Measurements from ENCODE around the gene DUSP19. TPM values are rescaled to one million over a fixed set of nuclear protein-coding genes. Genes with fewer than 3 reads are reported as not detected.

Gene DUSP19
- total RNA-seq, 1 experiment from 2014 or later, result 1.8 TPM

DNA sequence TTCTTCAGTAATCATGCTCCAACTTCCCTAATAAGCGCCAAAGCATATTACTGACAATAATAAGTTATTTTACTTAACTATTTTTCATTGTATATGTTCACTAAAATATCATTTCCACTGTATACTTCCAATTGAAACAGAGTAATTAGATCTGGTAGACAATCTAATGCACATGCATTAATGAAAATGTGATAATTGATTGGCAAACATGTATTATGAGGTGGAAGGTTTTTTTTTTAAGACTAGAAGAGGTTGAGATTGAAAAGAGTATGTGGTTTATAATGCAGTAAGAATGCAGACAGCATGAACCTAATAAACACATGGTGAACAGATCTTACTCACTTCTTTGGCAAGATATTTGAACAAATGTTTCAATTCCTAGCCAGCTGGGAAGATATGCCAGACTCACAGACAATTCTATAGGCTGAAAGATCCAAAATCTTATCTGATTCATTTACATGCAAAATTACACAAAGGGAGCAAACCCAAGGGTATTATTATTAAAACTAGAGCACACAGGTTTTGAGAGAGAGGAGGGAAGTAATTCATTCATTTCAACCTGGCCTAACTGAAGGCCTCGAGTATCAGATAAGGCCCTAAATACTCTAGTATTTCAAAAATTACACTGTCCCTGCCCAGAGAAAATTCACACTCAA lies 43.1 kb upstream of the DUSP19 start:
- Histone ChIP-seq H2AK5ac (ENCODE audit: insufficient read length, low read length) (no peak overlapping the region), H3K56ac (ENCODE audit: insufficient read length, low read depth, low read length) (no peak overlapping the region), H2BK5ac (ENCODE audit: insufficient read length, low read length) (no peak overlapping the region), H3K23me2 (ENCODE audit: insufficient read length, low read depth, low read length, poor library complexity, severe bottlenecking) (peaks cover 6% of the 10 kb centered on the region), H4K5ac (ENCODE audit: insufficient read length, low read depth, low read length) (no peak overlapping the region), H2BK12ac (ENCODE audit: insufficient read length, low read depth, low read length) (no peak overlapping the region), H3K27ac (ENCODE audit: insufficient read length, low read depth, low read length) (no peak overlapping the region), H2BK15ac (ENCODE audit: low read depth, low read length) (no peak overlapping the region), H3K14ac (ENCODE audit: insufficient read depth, low read length) (no peak overlapping the region), H4K20me1 (ENCODE audit: control insufficient read depth, insufficient read depth, insufficient read length) (no peaks in the 10 kb centered on the region), H2BK20ac (ENCODE audit: low read depth, low read length, poor library complexity, severe bottlenecking) (no peak overlapping the region), H3K23ac (ENCODE audit: insufficient read length, low read depth, low read length) (no peak overlapping the region), H3K4me1 (ENCODE audit: insufficient read depth, low read length) (no peaks in the 10 kb centered on the region; the same call in 1 of the 2 replicates), H3K4ac (ENCODE audit: low read depth, low read length) (no peak overlapping the region), H3K27me3 (ENCODE audit: insufficient read depth, low read length) (no peaks in the 10 kb centered on the region), H3T11ph (ENCODE audit: low read length) (no peak overlapping the region), H4K8ac (replicated peaks; ENCODE audit: insufficient read length, low read depth, low read length) (no peak overlapping the region), H3K18ac (ENCODE audit: insufficient read length, low read depth, low read length) (no peak overlapping the region), H3K9ac (ENCODE audit: extremely low read depth, insufficient read length, low read length) (peak overlapping the region; percentile 3), H4K91ac (ENCODE audit: insufficient read length, low read depth, low read length) (no peak overlapping the region), H3K9me3 (ENCODE audit: control insufficient read depth, low read depth, low read length) (no peaks in the 10 kb centered on the region), H3K79me2 (ENCODE audit: insufficient read depth, low read length) (peaks cover 43% of the 10 kb centered on the region), H2AFZ (ENCODE audit: low read length) (no peak overlapping the region), H3K4me2 (ENCODE audit: insufficient read depth, insufficient read length, low read length) (peak overlapping the region; percentile 34), H3K79me1 (ENCODE audit: insufficient read depth, low read depth, low read length, poor library complexity, severe bottlenecking) (peaks cover 2% of the 10 kb centered on the region), H2BK120ac (ENCODE audit: low read depth, low read length, poor library complexity, severe bottlenecking) (no peak overlapping the region)
- WGBS (ENCODE audit: extremely low coverage, insufficient read length, low lambda C conversion rate), result no CpG with 5 or more reads among the region's 2 CpGs
- no peak for DNase-seq
- Mint-ChIP-seq H3K4me1 (peaks cover 44 to 53% of the 10 kb centered on the region in 2 experiments), H3K27me3 (ENCODE audit: low read depth) (peaks cover 9% of the 10 kb centered on the region), H3K36me3 (ENCODE audit: insufficient read depth in 1 of 3, low read depth in 3 of 3) (no peaks in the 10 kb centered on the region; a peak in 2 of 7 replicates), H3K27ac (peak overlapping the region in 1 of 3 experiments; percentile 92; a peak in 4 of 7 replicates), H3K9me3 (no peaks in the 10 kb centered on the region), H3K4me3 (peak overlapping the region; percentile 89 to 95)
- no peak for TF ChIP-seq CTCF (conservative IDR thresholded peaks at IDR 0.05)
